Measurements from ENCODE around the gene ZNF524.

- TF ChIP-seq, protein P1, sequence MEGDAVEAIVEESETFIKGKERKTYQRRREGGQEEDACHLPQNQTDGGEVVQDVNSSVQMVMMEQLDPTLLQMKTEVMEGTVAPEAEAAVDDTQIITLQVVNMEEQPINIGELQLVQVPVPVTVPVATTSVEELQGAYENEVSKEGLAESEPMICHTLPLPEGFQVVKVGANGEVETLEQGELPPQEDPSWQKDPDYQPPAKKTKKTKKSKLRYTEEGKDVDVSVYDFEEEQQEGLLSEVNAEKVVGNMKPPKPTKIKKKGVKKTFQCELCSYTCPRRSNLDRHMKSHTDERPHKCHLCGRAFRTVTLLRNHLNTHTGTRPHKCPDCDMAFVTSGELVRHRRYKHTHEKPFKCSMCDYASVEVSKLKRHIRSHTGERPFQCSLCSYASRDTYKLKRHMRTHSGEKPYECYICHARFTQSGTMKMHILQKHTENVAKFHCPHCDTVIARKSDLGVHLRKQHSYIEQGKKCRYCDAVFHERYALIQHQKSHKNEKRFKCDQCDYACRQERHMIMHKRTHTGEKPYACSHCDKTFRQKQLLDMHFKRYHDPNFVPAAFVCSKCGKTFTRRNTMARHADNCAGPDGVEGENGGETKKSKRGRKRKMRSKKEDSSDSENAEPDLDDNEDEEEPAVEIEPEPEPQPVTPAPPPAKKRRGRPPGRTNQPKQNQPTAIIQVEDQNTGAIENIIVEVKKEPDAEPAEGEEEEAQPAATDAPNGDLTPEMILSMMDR (IDR thresholded peaks at IDR 0.05; ENCODE audit: insufficient read depth, low read depth, low read length), result no peak
- no peak for TF ChIP-seq EZH2 (IDR thresholded peaks at IDR 0.05; ENCODE audit: insufficient read depth, low read length)
These were observed 37.4 kb downstream of the ZNF524 start for GRCh38 chr19:55637534-55637933.
